HepG2 (cell line): ENCODE results near the gene CDC34. TPM values are rescaled to one million over a fixed set of nuclear protein-coding genes. Genes with fewer than 3 reads are reported as not detected.

Experiments used
- KDM4B ChIP-seq: sonication (generic); formaldehyde crosslinking; IDR thresholded peaks from 2 replicates; pipeline ENCODE4 v1.4.0; 2020; ENCODE audit warnings: missing genetic modification reagents
- KDM5B ChIP-seq: sonication (generic); formaldehyde crosslinking; IDR thresholded peaks from 2 replicates; pipeline ENCODE4 v1.4.0; 2020; ENCODE audit warnings: missing genetic modification reagents, mild to moderate bottlenecking, borderline replicate concordance
- RXRA ChIP-seq: sonication (generic); formaldehyde crosslinking; IDR thresholded peaks from 2 replicates; pipeline ENCODE4 v1.5.1; 2020; ENCODE audit warnings: missing genetic modification reagents
- SAP130 ChIP-seq: IDR thresholded peaks from 2 replicates; pipeline ENCODE4 v1.6.1; 2016; ENCODE audit warnings: low read depth
- SMAD3 ChIP-seq: sonication (generic); formaldehyde crosslinking; IDR thresholded peaks from 2 replicates; pipeline ENCODE4 v1.4.0; 2020; ENCODE audit warnings: missing genetic modification reagents
- ZNF296 ChIP-seq: sonication (generic); formaldehyde crosslinking; conservative IDR thresholded peaks from 2 replicates; pipeline ENCODE4 v1.5.0; 2020; ENCODE audit warnings: mild to moderate bottlenecking, missing genetic modification reagents
- ZNF607 ChIP-seq: sonication (generic); formaldehyde crosslinking; IDR thresholded peaks from 2 replicates; pipeline ENCODE4 v1.5.1; 2020; ENCODE audit warnings: missing genetic modification reagents, mild to moderate bottlenecking, borderline replicate concordance
- ZNF614 ChIP-seq: IDR thresholded peaks from 2 replicates; pipeline ENCODE4 v1.6.1; 2018; ENCODE audit warnings: missing biosample characterization, missing genetic modification reagents, inconsistent platforms, borderline replicate concordance
- ZNF788 ChIP-seq: sonication (generic); formaldehyde crosslinking; IDR thresholded peaks from 2 replicates; pipeline ENCODE4 v1.5.0; 2020; ENCODE audit warnings: mild to moderate bottlenecking, missing genetic modification reagents, borderline replicate concordance
- ZSCAN12 ChIP-seq: sonication (generic); formaldehyde crosslinking; IDR thresholded peaks from 2 replicates; pipeline ENCODE4 v1.9.0; 2021; ENCODE audit warnings: mild to moderate bottlenecking, missing genetic modification reagents
- polyA plus RNA-seq, 8 experiments: library from polyadenylated mRNA; depleted of rRNA in 3 of 8; stranded (reverse) in 7 of 8; unstranded in 1 of 8; fragments of >200 nt; fragmentation: Illumina TruSeq in 4 of 8; extraction: Trizol in 4 of 8; gene quantifications; 2 replicates each; pipeline versions ENCODE4 v1.2.1 to v1.2.3, GENCODE V29; 2011 to 2016; ENCODE audit warnings: low read depth in 4 of 8, missing spikeins in 1 of 8, mixed read lengths in 1 of 8; ENCODE audit not compliant: insufficient read depth in 1 of 8
- total RNA-seq, 5 experiments: library from RNA; depleted of rRNA; stranded (reverse); fragments of >200 nt; fragmentation: Illumina TruSeq; extraction: Trizol; gene quantifications; 2 replicates each; pipeline ENCODE4 v1.2.3, GENCODE V29; 2016; ENCODE audit warnings: low read depth in 1 of 5
- TF ChIP-seq, protein P1 (sequence below): sonication (generic); formaldehyde crosslinking; IDR thresholded peaks from 2 replicates; pipeline ENCODE4 v1.4.0; 2020; ENCODE audit warnings: missing genetic modification reagents
- TF ChIP-seq, protein P2 (sequence below): sonication (generic); formaldehyde crosslinking; IDR thresholded peaks from 2 replicates; pipeline ENCODE4 v1.5.1; 2020; ENCODE audit warnings: mild to moderate bottlenecking, missing genetic modification reagents, borderline replicate concordance
- TF ChIP-seq, protein P3 (sequence below): sonication (generic); formaldehyde crosslinking; IDR thresholded peaks from 2 replicates; pipeline ENCODE4 v1.4.0; 2020; ENCODE audit warnings: missing genetic modification reagents
- TF ChIP-seq, protein P4 (sequence below): sonication (generic); formaldehyde crosslinking; IDR thresholded peaks from 2 replicates; pipeline ENCODE4 v1.8.1; 2022; ENCODE audit warnings: mild to moderate bottlenecking, missing genetic modification reagents
- TF ChIP-seq, protein P5 (sequence below): sonication (generic); formaldehyde crosslinking; IDR thresholded peaks from 2 replicates; pipeline ENCODE4 v1.5.1; 2020; ENCODE audit warnings: mild to moderate bottlenecking, missing genetic modification reagents, moderate library complexity

Gene CDC34
- total and polyA plus RNA-seq, 2 of the 13 experiments (the other 11 are each of a cell fraction or from before 2014, with no cell fraction given) = 138 to 150 TPM

DNA sequence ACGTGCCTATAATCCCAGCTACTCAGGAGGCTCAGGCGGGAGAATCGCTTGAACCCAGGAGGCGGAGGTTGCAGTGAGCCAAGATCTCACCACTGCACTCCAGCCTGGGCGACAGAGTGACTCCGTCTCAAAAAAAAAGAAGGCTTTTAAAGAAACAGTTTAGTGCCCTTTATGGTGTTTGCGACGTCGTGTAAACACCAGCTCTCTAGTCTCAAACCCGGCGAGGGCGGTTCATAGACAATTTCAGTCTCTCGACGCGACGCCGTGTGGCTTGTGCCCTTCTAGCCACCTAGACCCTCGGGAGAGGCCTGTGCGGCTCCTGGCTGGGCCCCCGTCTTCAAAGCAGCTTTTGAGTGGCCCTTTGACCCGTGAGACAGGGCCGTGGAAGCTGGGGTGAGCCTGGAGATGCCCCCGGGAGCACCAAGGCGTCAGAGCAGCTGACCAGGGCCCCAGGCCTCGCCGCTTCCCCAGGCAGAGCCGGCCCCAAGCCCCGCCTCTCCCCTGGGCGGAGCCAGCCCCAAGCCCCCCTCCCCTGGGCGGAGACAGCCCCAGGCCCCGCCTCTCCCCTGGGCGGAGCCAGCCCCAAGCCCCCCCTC, 40.3 kb upstream of the CDC34 start (continued):
- no peak for TF ChIP-seq ZNF296 (CRISPR knock-in tag)
- peak; percentile 57; the same call in 1 of the 2 replicates for TF ChIP-seq KDM5B
- TF ChIP-seq, protein P1, sequence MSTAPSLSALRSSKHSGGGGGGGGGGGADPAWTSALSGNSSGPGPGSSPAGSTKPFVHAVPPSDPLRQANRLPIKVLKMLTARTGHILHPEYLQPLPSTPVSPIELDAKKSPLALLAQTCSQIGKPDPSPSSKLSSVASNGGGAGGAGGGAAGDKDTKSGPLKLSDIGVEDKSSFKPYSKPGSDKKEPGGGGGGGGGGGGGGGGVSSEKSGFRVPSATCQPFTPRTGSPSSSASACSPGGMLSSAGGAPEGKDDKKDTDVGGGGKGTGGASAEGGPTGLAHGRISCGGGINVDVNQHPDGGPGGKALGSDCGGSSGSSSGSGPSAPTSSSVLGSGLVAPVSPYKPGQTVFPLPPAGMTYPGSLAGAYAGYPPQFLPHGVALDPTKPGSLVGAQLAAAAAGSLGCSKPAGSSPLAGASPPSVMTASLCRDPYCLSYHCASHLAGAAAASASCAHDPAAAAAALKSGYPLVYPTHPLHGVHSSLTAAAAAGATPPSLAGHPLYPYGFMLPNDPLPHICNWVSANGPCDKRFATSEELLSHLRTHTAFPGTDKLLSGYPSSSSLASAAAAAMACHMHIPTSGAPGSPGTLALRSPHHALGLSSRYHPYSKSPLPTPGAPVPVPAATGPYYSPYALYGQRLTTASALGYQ (CRISPR knock-in tag) = 0 out of 2 replicates have a peak, but pooled peaks have one; percentile 31
- TF ChIP-seq ZNF607 (CRISPR knock-in tag) = no peak
- TF ChIP-seq, protein P2, sequence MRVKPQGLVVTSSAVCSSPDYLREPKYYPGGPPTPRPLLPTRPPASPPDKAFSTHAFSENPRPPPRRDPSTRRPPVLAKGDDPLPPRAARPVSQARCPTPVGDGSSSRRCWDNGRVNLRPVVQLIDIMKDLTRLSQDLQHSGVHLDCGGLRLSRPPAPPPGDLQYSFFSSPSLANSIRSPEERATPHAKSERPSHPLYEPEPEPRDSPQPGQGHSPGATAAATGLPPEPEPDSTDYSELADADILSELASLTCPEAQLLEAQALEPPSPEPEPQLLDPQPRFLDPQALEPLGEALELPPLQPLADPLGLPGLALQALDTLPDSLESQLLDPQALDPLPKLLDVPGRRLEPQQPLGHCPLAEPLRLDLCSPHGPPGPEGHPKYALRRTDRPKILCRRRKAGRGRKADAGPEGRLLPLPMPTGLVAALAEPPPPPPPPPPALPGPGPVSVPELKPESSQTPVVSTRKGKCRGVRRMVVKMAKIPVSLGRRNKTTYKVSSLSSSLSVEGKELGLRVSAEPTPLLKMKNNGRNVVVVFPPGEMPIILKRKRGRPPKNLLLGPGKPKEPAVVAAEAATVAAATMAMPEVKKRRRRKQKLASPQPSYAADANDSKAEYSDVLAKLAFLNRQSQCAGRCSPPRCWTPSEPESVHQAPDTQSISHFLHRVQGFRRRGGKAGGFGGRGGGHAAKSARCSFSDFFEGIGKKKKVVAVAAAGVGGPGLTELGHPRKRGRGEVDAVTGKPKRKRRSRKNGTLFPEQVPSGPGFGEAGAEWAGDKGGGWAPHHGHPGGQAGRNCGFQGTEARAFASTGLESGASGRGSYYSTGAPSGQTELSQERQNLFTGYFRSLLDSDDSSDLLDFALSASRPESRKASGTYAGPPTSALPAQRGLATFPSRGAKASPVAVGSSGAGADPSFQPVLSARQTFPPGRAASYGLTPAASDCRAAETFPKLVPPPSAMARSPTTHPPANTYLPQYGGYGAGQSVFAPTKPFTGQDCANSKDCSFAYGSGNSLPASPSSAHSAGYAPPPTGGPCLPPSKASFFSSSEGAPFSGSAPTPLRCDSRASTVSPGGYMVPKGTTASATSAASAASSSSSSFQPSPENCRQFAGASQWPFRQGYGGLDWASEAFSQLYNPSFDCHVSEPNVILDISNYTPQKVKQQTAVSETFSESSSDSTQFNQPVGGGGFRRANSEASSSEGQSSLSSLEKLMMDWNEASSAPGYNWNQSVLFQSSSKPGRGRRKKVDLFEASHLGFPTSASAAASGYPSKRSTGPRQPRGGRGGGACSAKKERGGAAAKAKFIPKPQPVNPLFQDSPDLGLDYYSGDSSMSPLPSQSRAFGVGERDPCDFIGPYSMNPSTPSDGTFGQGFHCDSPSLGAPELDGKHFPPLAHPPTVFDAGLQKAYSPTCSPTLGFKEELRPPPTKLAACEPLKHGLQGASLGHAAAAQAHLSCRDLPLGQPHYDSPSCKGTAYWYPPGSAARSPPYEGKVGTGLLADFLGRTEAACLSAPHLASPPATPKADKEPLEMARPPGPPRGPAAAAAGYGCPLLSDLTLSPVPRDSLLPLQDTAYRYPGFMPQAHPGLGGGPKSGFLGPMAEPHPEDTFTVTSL (CRISPR knock-in tag) = no peak
- TF ChIP-seq, protein P3, sequence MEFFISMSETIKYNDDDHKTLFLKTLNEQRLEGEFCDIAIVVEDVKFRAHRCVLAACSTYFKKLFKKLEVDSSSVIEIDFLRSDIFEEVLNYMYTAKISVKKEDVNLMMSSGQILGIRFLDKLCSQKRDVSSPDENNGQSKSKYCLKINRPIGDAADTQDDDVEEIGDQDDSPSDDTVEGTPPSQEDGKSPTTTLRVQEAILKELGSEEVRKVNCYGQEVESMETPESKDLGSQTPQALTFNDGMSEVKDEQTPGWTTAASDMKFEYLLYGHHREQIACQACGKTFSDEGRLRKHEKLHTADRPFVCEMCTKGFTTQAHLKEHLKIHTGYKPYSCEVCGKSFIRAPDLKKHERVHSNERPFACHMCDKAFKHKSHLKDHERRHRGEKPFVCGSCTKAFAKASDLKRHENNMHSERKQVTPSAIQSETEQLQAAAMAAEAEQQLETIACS = no peak
- TF ChIP-seq, protein P4, sequence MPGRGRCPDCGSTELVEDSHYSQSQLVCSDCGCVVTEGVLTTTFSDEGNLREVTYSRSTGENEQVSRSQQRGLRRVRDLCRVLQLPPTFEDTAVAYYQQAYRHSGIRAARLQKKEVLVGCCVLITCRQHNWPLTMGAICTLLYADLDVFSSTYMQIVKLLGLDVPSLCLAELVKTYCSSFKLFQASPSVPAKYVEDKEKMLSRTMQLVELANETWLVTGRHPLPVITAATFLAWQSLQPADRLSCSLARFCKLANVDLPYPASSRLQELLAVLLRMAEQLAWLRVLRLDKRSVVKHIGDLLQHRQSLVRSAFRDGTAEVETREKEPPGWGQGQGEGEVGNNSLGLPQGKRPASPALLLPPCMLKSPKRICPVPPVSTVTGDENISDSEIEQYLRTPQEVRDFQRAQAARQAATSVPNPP = 0 out of 2 replicates have a peak, but pooled peaks have one; percentile 35
- TF ChIP-seq, protein P5, sequence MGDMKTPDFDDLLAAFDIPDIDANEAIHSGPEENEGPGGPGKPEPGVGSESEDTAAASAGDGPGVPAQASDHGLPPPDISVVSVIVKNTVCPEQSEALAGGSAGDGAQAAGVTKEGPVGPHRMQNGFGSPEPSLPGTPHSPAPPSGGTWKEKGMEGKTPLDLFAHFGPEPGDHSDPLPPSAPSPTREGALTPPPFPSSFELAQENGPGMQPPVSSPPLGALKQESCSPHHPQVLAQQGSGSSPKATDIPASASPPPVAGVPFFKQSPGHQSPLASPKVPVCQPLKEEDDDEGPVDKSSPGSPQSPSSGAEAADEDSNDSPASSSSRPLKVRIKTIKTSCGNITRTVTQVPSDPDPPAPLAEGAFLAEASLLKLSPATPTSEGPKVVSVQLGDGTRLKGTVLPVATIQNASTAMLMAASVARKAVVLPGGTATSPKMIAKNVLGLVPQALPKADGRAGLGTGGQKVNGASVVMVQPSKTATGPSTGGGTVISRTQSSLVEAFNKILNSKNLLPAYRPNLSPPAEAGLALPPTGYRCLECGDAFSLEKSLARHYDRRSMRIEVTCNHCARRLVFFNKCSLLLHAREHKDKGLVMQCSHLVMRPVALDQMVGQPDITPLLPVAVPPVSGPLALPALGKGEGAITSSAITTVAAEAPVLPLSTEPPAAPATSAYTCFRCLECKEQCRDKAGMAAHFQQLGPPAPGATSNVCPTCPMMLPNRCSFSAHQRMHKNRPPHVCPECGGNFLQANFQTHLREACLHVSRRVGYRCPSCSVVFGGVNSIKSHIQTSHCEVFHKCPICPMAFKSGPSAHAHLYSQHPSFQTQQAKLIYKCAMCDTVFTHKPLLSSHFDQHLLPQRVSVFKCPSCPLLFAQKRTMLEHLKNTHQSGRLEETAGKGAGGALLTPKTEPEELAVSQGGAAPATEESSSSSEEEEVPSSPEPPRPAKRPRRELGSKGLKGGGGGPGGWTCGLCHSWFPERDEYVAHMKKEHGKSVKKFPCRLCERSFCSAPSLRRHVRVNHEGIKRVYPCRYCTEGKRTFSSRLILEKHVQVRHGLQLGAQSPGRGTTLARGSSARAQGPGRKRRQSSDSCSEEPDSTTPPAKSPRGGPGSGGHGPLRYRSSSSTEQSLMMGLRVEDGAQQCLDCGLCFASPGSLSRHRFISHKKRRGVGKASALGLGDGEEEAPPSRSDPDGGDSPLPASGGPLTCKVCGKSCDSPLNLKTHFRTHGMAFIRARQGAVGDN (CRISPR knock-in tag) = peak; percentile 91
- no peak for TF ChIP-seq ZSCAN12 (CRISPR knock-in tag)
- TF ChIP-seq SMAD3 = 0 out of 2 replicates have a peak, but pooled peaks have one; percentile 31
- TF ChIP-seq RXRA (CRISPR knock-in tag) = peak; percentile 63
- TF ChIP-seq ZNF788 (CRISPR knock-in tag) = no peak
- 0 out of 2 replicates have a peak, but pooled peaks have one; percentile 37 for TF ChIP-seq ZNF614 (CRISPR knock-in tag)
- no peak for TF ChIP-seq KDM4B (CRISPR knock-in tag)
- TF ChIP-seq SAP130 (CRISPR knock-in tag) = peak; percentile 64
